Measurements from ENCODE around the gene YY1AP1. TPM values are rescaled to one million over a fixed set of nuclear protein-coding genes. Genes with fewer than 3 reads are reported as not detected.
"Not testable (repeated sequence)": the region's sequence is repeated elsewhere in the genome, so short reads cannot be mapped to it uniquely, and the experiment has no call there.

The YY1AP1 gene
- total and polyA plus RNA-seq, 9 donors, result 43.4 to 156 (median 106) TPM

DNA sequence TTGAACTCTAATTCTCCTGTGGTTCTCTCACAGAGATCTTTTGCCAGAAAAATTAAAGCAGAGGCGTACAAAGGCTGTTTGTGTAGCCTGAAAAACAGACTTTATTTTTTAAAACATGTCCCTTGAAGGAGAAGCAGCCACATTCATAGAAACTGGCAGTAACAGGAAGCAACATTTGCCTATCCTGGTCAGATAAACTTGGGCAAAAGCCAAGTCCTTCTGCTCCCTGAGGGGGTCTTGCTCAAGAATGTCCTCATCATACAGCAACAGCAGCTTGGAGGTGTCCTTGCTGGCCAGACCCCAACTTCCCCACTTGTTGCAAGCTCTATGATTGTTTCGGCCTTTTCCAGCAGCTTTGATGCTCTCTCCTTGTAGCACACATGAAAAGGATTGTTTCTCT, 42.3 kb downstream of the YY1AP1 start:
- intact Hi-C loops (cut with DNase I), result no loop called here

DNA sequence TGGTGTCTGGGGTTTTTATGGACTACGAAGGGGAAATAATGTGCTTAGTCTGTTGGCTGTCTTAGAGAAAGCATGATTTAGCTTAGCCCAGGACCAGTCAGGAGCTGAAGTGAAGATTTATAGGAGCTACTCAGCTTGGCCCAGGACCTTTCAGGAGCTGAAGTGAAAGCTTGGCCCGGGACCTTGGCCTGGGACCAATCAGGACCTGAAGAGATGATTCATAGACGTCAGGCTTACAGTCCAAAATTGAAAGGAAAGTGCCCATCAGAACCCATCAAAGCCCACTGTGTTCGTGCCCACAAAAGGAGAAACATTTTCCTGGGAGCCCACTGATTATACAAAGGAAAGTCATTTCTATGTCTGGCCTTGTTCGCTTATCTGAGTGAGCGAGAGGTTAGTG, 42.9 kb downstream of the YY1AP1 start:
- WGBS, 3 donors, result 44 to 52% (median 51%) methylated on average over 6 of the region's 6 CpGs
- no peak for DNase-seq
- H3K27ac ChIP-seq, result no peak overlapping the region

More for the DNA sequence above, 42.3 kb downstream of the YY1AP1 start:
- H3K4me3 ChIP-seq, result no peak overlapping the region
- H3K36me3 ChIP-seq, result no peaks in the 10 kb centered on the region
- H3K27me3 ChIP-seq, result no peaks in the 10 kb centered on the region
- H3K4me1 ChIP-seq (ENCODE audit: insufficient read depth), result no peaks in the 10 kb centered on the region
- no peak overlapping the region for H3K27ac ChIP-seq
- WGBS, 3 donors, result 56 to 68% (median 60%) methylated on average over 2 of the region's 2 CpGs
- no peak for DNase-seq
- TF ChIP-seq, protein P1, sequence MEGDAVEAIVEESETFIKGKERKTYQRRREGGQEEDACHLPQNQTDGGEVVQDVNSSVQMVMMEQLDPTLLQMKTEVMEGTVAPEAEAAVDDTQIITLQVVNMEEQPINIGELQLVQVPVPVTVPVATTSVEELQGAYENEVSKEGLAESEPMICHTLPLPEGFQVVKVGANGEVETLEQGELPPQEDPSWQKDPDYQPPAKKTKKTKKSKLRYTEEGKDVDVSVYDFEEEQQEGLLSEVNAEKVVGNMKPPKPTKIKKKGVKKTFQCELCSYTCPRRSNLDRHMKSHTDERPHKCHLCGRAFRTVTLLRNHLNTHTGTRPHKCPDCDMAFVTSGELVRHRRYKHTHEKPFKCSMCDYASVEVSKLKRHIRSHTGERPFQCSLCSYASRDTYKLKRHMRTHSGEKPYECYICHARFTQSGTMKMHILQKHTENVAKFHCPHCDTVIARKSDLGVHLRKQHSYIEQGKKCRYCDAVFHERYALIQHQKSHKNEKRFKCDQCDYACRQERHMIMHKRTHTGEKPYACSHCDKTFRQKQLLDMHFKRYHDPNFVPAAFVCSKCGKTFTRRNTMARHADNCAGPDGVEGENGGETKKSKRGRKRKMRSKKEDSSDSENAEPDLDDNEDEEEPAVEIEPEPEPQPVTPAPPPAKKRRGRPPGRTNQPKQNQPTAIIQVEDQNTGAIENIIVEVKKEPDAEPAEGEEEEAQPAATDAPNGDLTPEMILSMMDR (IDR thresholded peaks at IDR 0.05), result no peak
- no peak for TF ChIP-seq POLR2A (IDR thresholded peaks at IDR 0.05)
- TF ChIP-seq EP300 (IDR thresholded peaks at IDR 0.05), result no peak
- H3K9me3 ChIP-seq, result no peaks in the 10 kb centered on the region

DNA sequence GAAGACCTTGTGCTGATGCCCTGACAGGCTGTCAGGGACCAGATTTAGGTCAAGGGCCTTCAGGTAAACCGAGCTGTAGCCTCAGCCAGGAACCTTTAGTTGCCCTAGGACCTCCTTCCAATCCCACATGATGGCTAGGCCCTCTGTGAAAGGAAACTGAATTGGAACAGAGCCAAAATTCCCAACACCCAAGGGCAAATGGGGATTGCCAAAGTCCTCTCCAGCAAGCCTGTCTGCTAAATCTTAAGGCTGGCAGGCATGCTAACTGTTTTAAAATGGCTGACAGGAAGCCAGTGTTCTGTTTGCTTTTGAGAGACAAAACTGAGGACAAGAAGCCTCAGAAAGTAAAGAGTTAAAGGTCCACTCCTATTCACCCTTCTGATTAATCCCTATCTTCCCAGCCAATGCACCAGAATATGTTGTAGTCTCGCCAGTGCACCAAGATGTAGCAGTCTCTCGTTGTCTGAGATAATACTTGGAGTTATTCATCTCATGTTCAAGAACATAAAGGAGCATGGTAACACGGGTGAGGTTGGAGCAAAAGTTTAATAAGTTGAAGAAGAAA, 43.5 kb downstream of the YY1AP1 start:
- no peaks in the 10 kb centered on the region for H3K27me3 ChIP-seq
- intact Hi-C loops (cut with DNase I), result no loop called here
- DNase-seq, result no peak
- H3K4me3 ChIP-seq, result no peak overlapping the region
- H3K4me1 ChIP-seq (ENCODE audit: insufficient read depth), result no peaks in the 10 kb centered on the region
- TF ChIP-seq, protein P1 (IDR thresholded peaks at IDR 0.05), result no peak
- TF ChIP-seq POLR2A (IDR thresholded peaks at IDR 0.05), result no peak
- TF ChIP-seq EP300 (IDR thresholded peaks at IDR 0.05), result no peak
- WGBS, 3 donors, result 40 to 59% (median 54%) methylated on average over 4 of the region's 4 CpGs
- H3K9me3 ChIP-seq, result no peaks in the 10 kb centered on the region
- H3K36me3 ChIP-seq, result no peaks in the 10 kb centered on the region
- H3K27ac ChIP-seq, result no peak overlapping the region

More for the DNA sequence above, 42.9 kb downstream of the YY1AP1 start:
- Histone ChIP-seq H3K27me3 (no peaks in the 10 kb centered on the region), H3K9me3 (no peaks in the 10 kb centered on the region), H3K36me3 (no peaks in the 10 kb centered on the region), H3K4me1 (ENCODE audit: insufficient read depth) (no peaks in the 10 kb centered on the region), H3K4me3 (no peak overlapping the region)
- intact Hi-C loops (cut with DNase I), result no loop called here
- TF ChIP-seq EP300 (IDR thresholded peaks at IDR 0.05), result no peak
- TF ChIP-seq POLR2A (IDR thresholded peaks at IDR 0.05), result no peak
- TF ChIP-seq, protein P1 (IDR thresholded peaks at IDR 0.05), result no peak

DNA sequence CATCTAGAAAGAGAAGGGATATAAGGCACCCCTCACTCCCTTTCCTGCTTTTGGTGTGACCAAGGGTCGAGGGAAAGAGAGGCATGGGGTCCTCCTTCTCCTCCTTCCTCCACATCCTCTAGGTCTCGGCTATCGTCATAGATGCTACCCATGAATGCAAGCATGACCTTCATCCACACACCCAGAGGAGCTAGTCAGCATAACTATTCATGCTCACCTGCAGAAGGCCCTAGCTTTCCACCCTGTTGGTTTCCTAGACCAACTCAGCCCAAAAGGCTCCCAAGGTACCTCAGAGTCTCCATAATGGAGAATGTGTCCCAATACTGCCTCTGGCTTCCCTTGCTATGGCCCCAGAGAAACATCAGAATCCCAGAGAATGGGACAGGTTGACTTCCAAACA, 45.3 kb downstream of the YY1AP1 start:
- no peaks in the 10 kb centered on the region for H3K36me3 ChIP-seq
- intact Hi-C loops (cut with DNase I), result no loop called here
- DNase-seq, result no peak
- H3K4me1 ChIP-seq (ENCODE audit: insufficient read depth), result no peaks in the 10 kb centered on the region
- no peak overlapping the region for H3K27ac ChIP-seq
- no peaks in the 10 kb centered on the region for H3K27me3 ChIP-seq
- H3K9me3 ChIP-seq, result no peaks in the 10 kb centered on the region
- WGBS, 3 donors, result 80 to 92% (median 85%) methylated on average over 3 of the region's 3 CpGs
- TF ChIP-seq EP300 (IDR thresholded peaks at IDR 0.05) (no peak), POLR2A (IDR thresholded peaks at IDR 0.05) (no peak)
- TF ChIP-seq, protein P1 (IDR thresholded peaks at IDR 0.05), result no peak
- no peak overlapping the region for H3K4me3 ChIP-seq

DNA sequence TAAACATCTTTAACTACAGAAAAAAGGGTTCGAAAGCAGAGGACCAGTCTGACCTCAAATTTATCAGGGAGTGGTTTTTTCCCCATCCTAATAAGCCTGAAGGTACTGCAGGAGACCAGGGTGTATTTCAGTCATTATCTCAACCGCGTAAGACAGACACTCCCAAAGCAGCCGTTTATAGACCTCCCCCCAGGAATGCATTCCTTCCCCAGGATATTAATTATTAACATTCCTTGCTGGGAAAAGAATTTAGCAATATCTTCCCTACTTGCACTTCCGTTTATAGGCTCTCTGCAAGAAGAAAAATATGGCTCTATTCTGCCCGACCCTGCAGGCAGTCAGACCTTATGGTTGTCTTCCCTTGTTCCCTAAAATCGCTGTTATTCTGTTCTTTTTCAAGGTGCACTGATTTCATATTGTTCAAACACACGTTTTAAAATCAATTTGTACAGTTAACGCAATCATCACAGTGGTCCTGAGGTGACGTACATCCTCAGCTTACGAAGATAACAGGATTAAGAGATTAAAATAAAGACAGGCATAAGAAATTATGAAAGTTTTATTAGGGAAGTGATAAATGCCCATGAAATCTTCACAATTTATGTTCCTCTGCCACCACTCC, 45.9 kb downstream of the YY1AP1 start:
- H3K4me1 ChIP-seq (ENCODE audit: insufficient read depth); H3K27ac ChIP-seq; H3K4me3 ChIP-seq; DNase-seq; H3K9me3 ChIP-seq; H3K36me3 ChIP-seq; H3K27me3 ChIP-seq; intact Hi-C loops (cut with DNase I): not testable (repeated sequence)
- WGBS, 3 donors, result 68 to 75% (median 72%) methylated on average over 11 of the region's 11 CpGs
